NCI-H1105 treated with DMSO at 0.1 percent for 48 hours (cell line): ENCODE measurements around the gene OTOP1.
"Not testable (repeated sequence)": the region's sequence is repeated elsewhere in the genome, so short reads cannot be mapped to it uniquely, and the experiment has no call there.

Source experiments
- DNase-seq: peaks from one replicate; lab custom pipeline; 2025; lab: John Stamatoyannopoulos, UW

OTOP1 gene

GRCh38 chr4:4226606-4227438, at the start of gene OTOP1:
Gene OTOP1 (minus strand): TSS chr4:4226929. CDS start chr4:4226864, 65 bp downstream.
- no peak for DNase-seq

- DNase-seq, result no peak
Observed at GRCh38 chr4:4274226-4274625, 47.5 kb upstream of the OTOP1 start.

- DNase-seq, result no peak
Observed at GRCh38 chr4:4271912-4272311, 45.2 kb upstream of the OTOP1 start.

- no peak for DNase-seq
Observed at GRCh38 chr4:4270529-4270928, 43.8 kb upstream of the OTOP1 start.

- no peak for DNase-seq
Observed at GRCh38 chr4:4269856-4270255, 43.1 kb upstream of the OTOP1 start.

GRCh38 chr4:4269331-4269731, 42.6 kb upstream of the OTOP1 start:
- DNase-seq, result no peak

- DNase-seq, result no peak
Observed at GRCh38 chr4:4268776-4269175, 42.0 kb upstream of the OTOP1 start.

GRCh38 chr4:4267981-4268380, 41.3 kb upstream of the OTOP1 start:
- no peak for DNase-seq

- no peak for DNase-seq
Observed at GRCh38 chr4:4260185-4260751, 33.5 kb upstream of the OTOP1 start.

- DNase-seq, result no peak
Observed at GRCh38 chr4:4259484-4260100, 32.9 kb upstream of the OTOP1 start.

GRCh38 chr4:4257705-4258104, 31.0 kb upstream of the OTOP1 start:
- DNase-seq, result not testable (repeated sequence)

GRCh38 chr4:4256799-4257198, 30.1 kb upstream of the OTOP1 start:
- no peak for DNase-seq

GRCh38 chr4:4254666-4255065, 27.9 kb upstream of the OTOP1 start:
- no peak for DNase-seq

- no peak for DNase-seq
Observed at GRCh38 chr4:4254199-4254598, 27.5 kb upstream of the OTOP1 start.

GRCh38 chr4:4249866-4250265, 23.1 kb upstream of the OTOP1 start:
- no peak for DNase-seq

- not testable (repeated sequence) for DNase-seq
Observed at GRCh38 chr4:4249342-4249741, 22.6 kb upstream of the OTOP1 start.

GRCh38 chr4:4248885-4249203, 22.1 kb upstream of the OTOP1 start:
- no peak for DNase-seq

GRCh38 chr4:4248029-4248884, 21.5 kb upstream of the OTOP1 start, which contains the start of gene TMEM128:
Gene TMEM128 (minus strand): TSS chr4:4248223. CDS start chr4:4248202, 21 bp downstream.
- DNase-seq, result peak; percentile 72

- no peak for DNase-seq
Observed at GRCh38 chr4:4247696-4248028, 20.9 kb upstream of the OTOP1 start.

- DNase-seq, result no peak
Observed at GRCh38 chr4:4245172-4245571, 18.4 kb upstream of the OTOP1 start.

- not testable (repeated sequence) for DNase-seq
Observed at GRCh38 chr4:4239551-4239950, 12.8 kb upstream of the OTOP1 start.

GRCh38 chr4:4233610-4234009, 6.9 kb upstream of the OTOP1 start:
- no peak for DNase-seq

- DNase-seq, result no peak
Observed at GRCh38 chr4:4228356-4228668, 1.6 kb upstream of the OTOP1 start.
